EL (cell line): ENCODE results near the gene POMC.
"Not testable (repeated sequence)": the region's sequence is repeated elsewhere in the genome, so short reads cannot be mapped to it uniquely, and the experiment has no call there.

Experiments used
- DNase-seq: peaks from one replicate; pipeline ENCODE4 v3.0.0-alpha.2; 2016

The POMC gene

GRCh38 chr2:25131567-25132298 is 36.6 kb downstream of the POMC start:
- no peak for DNase-seq

GRCh38 chr2:25131253-25131566 is 37.2 kb downstream of the POMC start:
- DNase-seq, result no peak

GRCh38 chr2:25129901-25130520 is 38.4 kb downstream of the POMC start:
- no peak for DNase-seq

- DNase-seq, result no peak
Measured at GRCh38 chr2:25127646-25128045, 40.7 kb downstream of the POMC start.

GRCh38 chr2:25127071-25127470 is 41.3 kb downstream of the POMC start:
- not testable (repeated sequence) for DNase-seq

- DNase-seq, result no peak
Measured at GRCh38 chr2:25125976-25126375, 42.4 kb downstream of the POMC start.

- DNase-seq, result no peak
Measured at GRCh38 chr2:25125189-25125588, 43.2 kb downstream of the POMC start.

- no peak for DNase-seq
Measured at GRCh38 chr2:25123682-25124081, 44.7 kb downstream of the POMC start.

- DNase-seq, result no peak
Measured at GRCh38 chr2:25122367-25122766, 46.0 kb downstream of the POMC start.

GRCh38 chr2:25119263-25119662 is 49.1 kb downstream of the POMC start:
- no peak for DNase-seq

GRCh38 chr2:25116956-25117355 is 51.4 kb downstream of the POMC start:
- no peak for DNase-seq

- DNase-seq, result peak; percentile 28
Measured at GRCh38 chr2:25115902-25116301, 52.5 kb downstream of the POMC start.

GRCh38 chr2:25115249-25115883 is 53.0 kb downstream of the POMC start:
- no peak for DNase-seq

GRCh38 chr2:25112113-25112512 is 56.3 kb downstream of the POMC start:
- no peak for DNase-seq
